ENCODE data around the gene POGLUT3. TPM values are rescaled to one million over a fixed set of nuclear protein-coding genes. Genes with fewer than 3 reads are reported as not detected.

Gene POGLUT3
- total RNA-seq, 4 donors from 2014 or later = 17.7 to 36.4 (median 22.1) TPM

GRCh38 chr11:108495326-108495725 lies 2.9 kb downstream of the POGLUT3 start:
- no peak for DNase-seq (ENCODE audit: low spot score)
- ATAC-seq (ENCODE audit: low FRiP score) = no peak
- TF ChIP-seq CTCF (IDR thresholded peaks at IDR 0.05) = no peak

GRCh38 chr11:108494182-108494581 lies 4.0 kb downstream of the POGLUT3 start:
- DNase-seq (ENCODE audit: low spot score) (no peak), ATAC-seq (ENCODE audit: low FRiP score) (no peak)
- TF ChIP-seq CTCF (IDR thresholded peaks at IDR 0.05) = no peak

GRCh38 chr11:108491936-108492335 lies 6.2 kb downstream of the POGLUT3 start:
- no peak for ATAC-seq (ENCODE audit: low FRiP score)
- no peak for TF ChIP-seq CTCF (IDR thresholded peaks at IDR 0.05)
- DNase-seq (ENCODE audit: low spot score) = no peak

- DNase-seq (ENCODE audit: low spot score) (no peak), ATAC-seq (ENCODE audit: low FRiP score) (no peak)
- TF ChIP-seq CTCF (IDR thresholded peaks at IDR 0.05) = no peak
Observed at GRCh38 chr11:108486828-108487227, 11.4 kb downstream of the POGLUT3 start.

- TF ChIP-seq CTCF (IDR thresholded peaks at IDR 0.05) = no peak
- ATAC-seq (ENCODE audit: low FRiP score) (no peak), DNase-seq (ENCODE audit: low spot score) (no peak)
Observed at GRCh38 chr11:108486331-108486730, 11.9 kb downstream of the POGLUT3 start.

- no peak for TF ChIP-seq CTCF (IDR thresholded peaks at IDR 0.05)
- no peak for ATAC-seq (ENCODE audit: low FRiP score)
- no peak for DNase-seq (ENCODE audit: low spot score)
Observed at GRCh38 chr11:108483163-108483562, 15.0 kb downstream of the POGLUT3 start.

- DNase-seq (ENCODE audit: low spot score) = no peak
- ATAC-seq (ENCODE audit: low FRiP score) = no peak
- TF ChIP-seq CTCF (IDR thresholded peaks at IDR 0.05) = no peak
Observed at GRCh38 chr11:108474664-108475463, 23.3 kb downstream of the POGLUT3 start.

Measured in omental fat pad (tissue), 4 donors.